ENCODE measurements around the gene IQSEC1. TPM values are rescaled to one million over a fixed set of nuclear protein-coding genes. Genes with fewer than 3 reads are reported as not detected.

IQSEC1 gene
- total RNA-seq, 1 experiment from 2014 or later = 28.1 TPM

- intact Hi-C loops (cut with micrococcal nuclease) = loop anchor here (2.0 kb wide), 1 partner anchor 125 kb away; no protein-coding TSS in a partner anchor
These were observed 79.5 kb downstream of the IQSEC1 start for GRCh38 chr3:12993517-12994356.

DNA sequence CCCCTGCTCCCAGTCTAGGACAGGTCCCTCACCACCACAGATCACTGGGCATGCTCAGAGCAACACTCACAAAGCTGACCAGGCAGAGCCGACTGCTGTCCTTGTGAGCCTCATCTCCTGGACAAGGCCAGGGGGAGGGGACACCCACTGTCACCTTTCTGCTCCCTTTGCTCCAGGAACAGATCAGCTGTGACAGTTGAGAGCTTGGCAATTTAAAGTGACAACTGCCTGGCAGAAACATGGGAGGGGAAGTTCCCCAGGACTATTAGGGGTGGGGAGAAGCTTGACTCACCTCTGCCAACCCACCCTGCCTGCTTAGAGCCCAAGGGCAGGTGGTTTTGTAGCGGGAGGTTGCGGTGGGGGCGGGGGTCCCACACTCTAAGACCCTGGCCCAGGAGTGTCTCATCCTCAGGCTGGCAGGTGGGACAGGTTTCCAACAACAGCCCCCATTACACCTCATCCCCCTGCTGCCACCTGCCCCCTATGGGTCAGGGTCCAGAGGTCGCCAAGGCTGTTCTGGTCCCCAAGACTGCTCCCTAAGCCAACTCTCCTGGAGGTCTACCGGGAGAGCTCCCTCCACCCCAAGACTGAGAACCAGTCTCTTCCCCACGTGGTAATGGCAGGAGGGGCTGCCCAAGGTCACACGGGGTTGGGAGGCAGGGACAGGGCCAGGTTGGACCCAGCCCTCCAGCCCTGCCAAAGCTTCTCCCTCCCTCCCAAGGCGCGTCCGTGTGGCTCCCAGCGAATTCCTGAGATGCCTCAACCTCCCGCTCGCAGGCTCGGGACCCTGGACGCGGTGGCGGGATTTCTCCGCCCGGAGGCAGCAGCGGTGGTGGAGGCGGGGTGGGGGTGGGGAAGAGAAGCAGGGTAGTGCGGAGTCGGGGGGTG is 80.4 kb downstream of the IQSEC1 start:
- POLR2A ChIA-PET = interaction anchor here (0.7 kb wide), 3 partner anchors 12 to 154 kb away, joined by 3 to 5 read pairs (median 4); no protein-coding TSS in a partner anchor
- BruUV-seq (replicated peaks) = TSS peak; percentile 14
- CTCF ChIA-PET = interaction anchor here (0.6 to 3.0 kb wide), 2 partner anchors 9 to 185 kb away, joined by 3 to 35 read pairs; no protein-coding TSS in a partner anchor
- Histone ChIP-seq H3K9me3 (ENCODE audit: control insufficient read depth in 1 of 2, insufficient read depth in 1 of 2, low read depth in 1 of 2, low read length in 2 of 2) (no peaks in the 10 kb centered on the region), H3K27me3 (ENCODE audit: insufficient read depth, low read length) (no peaks in the 10 kb centered on the region), H4K20me1 (ENCODE audit: insufficient read depth) (no peaks in the 10 kb centered on the region), H3K9me2 (ENCODE audit: insufficient read depth) (no peaks in the 10 kb centered on the region), H3K9ac (ENCODE audit: low read length) (peak overlapping the region; percentile 66), H3K27ac (ENCODE audit: low read depth, low read length) (no peak overlapping the region; the same call in 1 of the 2 replicates), H3K36me3 (ENCODE audit: control insufficient read depth in 1 of 2, insufficient read depth in 2 of 2, low read length in 2 of 2) (no peaks in the 10 kb centered on the region), H3K4me2 (ENCODE audit: low read length) (peak overlapping the region; percentile 91), H3K79me2 (ENCODE audit: insufficient read depth, low read length) (no peaks in the 10 kb centered on the region), H3K4me1 (ENCODE audit: control insufficient read depth in 1 of 2, insufficient read depth in 2 of 2, low read length in 2 of 2) (peaks cover 9 to 27% of the 10 kb centered on the region in 2 experiments), H3K4me3 (replicated peaks in 1 of 2; ENCODE audit: low read depth in 1 of 2, low read length in 2 of 2) (peak overlapping the region; percentile 67 to 73), H2AFZ (ENCODE audit: low read depth, low read length, poor library complexity, severe bottlenecking) (no peak overlapping the region)
- intact Hi-C loops (cut with micrococcal nuclease) = no loop called here
- TF ChIP-seq CTCF (IDR thresholded peaks at IDR 0.05 in 2 of 3, conservative IDR thresholded peaks at IDR 0.05 in 1 of 3; ENCODE audit: borderline replicate concordance in 1 of 3, insufficient read depth in 1 of 3, low read depth in 2 of 3, low read length in 2 of 3) = peak in 1 of 3 experiments; percentile 15; a peak in 1 of 6 replicates
- TF ChIP-seq SP1 (IDR thresholded peaks at IDR 0.05; ENCODE audit: low read depth) = no peak
- TF ChIP-seq POLR2A (IDR thresholded peaks at IDR 0.05; ENCODE audit: borderline replicate concordance, extremely low read depth, insufficient read depth, insufficient read length) = no peak
- TF ChIP-seq, protein P1, sequence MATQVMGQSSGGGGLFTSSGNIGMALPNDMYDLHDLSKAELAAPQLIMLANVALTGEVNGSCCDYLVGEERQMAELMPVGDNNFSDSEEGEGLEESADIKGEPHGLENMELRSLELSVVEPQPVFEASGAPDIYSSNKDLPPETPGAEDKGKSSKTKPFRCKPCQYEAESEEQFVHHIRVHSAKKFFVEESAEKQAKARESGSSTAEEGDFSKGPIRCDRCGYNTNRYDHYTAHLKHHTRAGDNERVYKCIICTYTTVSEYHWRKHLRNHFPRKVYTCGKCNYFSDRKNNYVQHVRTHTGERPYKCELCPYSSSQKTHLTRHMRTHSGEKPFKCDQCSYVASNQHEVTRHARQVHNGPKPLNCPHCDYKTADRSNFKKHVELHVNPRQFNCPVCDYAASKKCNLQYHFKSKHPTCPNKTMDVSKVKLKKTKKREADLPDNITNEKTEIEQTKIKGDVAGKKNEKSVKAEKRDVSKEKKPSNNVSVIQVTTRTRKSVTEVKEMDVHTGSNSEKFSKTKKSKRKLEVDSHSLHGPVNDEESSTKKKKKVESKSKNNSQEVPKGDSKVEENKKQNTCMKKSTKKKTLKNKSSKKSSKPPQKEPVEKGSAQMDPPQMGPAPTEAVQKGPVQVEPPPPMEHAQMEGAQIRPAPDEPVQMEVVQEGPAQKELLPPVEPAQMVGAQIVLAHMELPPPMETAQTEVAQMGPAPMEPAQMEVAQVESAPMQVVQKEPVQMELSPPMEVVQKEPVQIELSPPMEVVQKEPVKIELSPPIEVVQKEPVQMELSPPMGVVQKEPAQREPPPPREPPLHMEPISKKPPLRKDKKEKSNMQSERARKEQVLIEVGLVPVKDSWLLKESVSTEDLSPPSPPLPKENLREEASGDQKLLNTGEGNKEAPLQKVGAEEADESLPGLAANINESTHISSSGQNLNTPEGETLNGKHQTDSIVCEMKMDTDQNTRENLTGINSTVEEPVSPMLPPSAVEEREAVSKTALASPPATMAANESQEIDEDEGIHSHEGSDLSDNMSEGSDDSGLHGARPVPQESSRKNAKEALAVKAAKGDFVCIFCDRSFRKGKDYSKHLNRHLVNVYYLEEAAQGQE (IDR thresholded peaks at IDR 0.05; ENCODE audit: low read depth) = no peak
- no peak for TF ChIP-seq CEBPB (IDR thresholded peaks at IDR 0.05; ENCODE audit: low read depth)
- no peak for TF ChIP-seq CBX3 (IDR thresholded peaks at IDR 0.05; ENCODE audit: low read depth)
- TF ChIP-seq FOSL1 (IDR thresholded peaks at IDR 0.05; ENCODE audit: low read depth) = no peak
- RAD21 ChIA-PET (ENCODE audit: low non-redundant PET in 1 of 2, low total read pairs in 2 of 2, uncharacterized antibody in 2 of 2, unreplicated experiment in 2 of 2) = interaction anchor here in 1 of 2 experiments (0.5 to 0.7 kb wide), 2 partner anchors 8 to 94 kb away, joined by 3 read pairs; no protein-coding TSS in a partner anchor
- peak; percentile 10 for ATAC-seq
- no peak for DNase-seq (ENCODE audit: low read depth, low spot score)

More at GRCh38 chr3:12993517-12994356, 79.5 kb downstream of the IQSEC1 start:
- ChIA-PET RAD21 (ENCODE audit: low non-redundant PET in 1 of 2, low total read pairs in 2 of 2, uncharacterized antibody in 2 of 2, unreplicated experiment in 2 of 2) (no interaction called here), POLR2A (interaction anchor here (0.7 kb wide), 2 partner anchors 11 to 153 kb away, joined by 3 to 5 read pairs; no protein-coding TSS in a partner anchor), CTCF (interaction anchor here (0.6 to 3.0 kb wide), 3 partner anchors 10 to 186 kb away, joined by 3 to 35 read pairs (median 8); no protein-coding TSS in a partner anchor)
- H3K9me2 ChIP-seq (ENCODE audit: insufficient read depth) = no peaks in the 10 kb centered on the region
- peaks cover 11 to 33% of the 10 kb centered on the region in 2 experiments for H3K4me1 ChIP-seq (ENCODE audit: control insufficient read depth in 1 of 2, insufficient read depth in 2 of 2, low read length in 2 of 2)
- no TSS peak for BruUV-seq (replicated peaks)
- peak overlapping the region; percentile 100 for H3K4me2 ChIP-seq (ENCODE audit: low read length)
- H3K27me3 ChIP-seq (ENCODE audit: insufficient read depth, low read length) = no peaks in the 10 kb centered on the region
- H3K27ac ChIP-seq (ENCODE audit: low read depth, low read length) = peak overlapping the region; percentile 73; the same call in 1 of the 2 replicates
- no peaks in the 10 kb centered on the region for H3K9me3 ChIP-seq (ENCODE audit: control insufficient read depth in 1 of 2, insufficient read depth in 1 of 2, low read depth in 1 of 2, low read length in 2 of 2)
- H3K79me2 ChIP-seq (ENCODE audit: insufficient read depth, low read length) = no peaks in the 10 kb centered on the region
- no peaks in the 10 kb centered on the region for H3K36me3 ChIP-seq (ENCODE audit: control insufficient read depth in 1 of 2, insufficient read depth in 2 of 2, low read length in 2 of 2)
- no peak for TF ChIP-seq EGR1 (IDR thresholded peaks at IDR 0.05; ENCODE audit: low read depth)
- TF ChIP-seq SP1 (IDR thresholded peaks at IDR 0.05; ENCODE audit: low read depth) = no peak
- TF ChIP-seq ZFX (IDR thresholded peaks at IDR 0.05) = 0 out of 2 replicates have a peak, but pooled peaks have one; percentile 8
- no peak for TF ChIP-seq SIN3A (IDR thresholded peaks at IDR 0.05; ENCODE audit: low read depth)
- DNase-seq (ENCODE audit: low read depth, low spot score) (no peak), ATAC-seq (peak; percentile 50)
- no peaks in the 10 kb centered on the region for H4K20me1 ChIP-seq (ENCODE audit: insufficient read depth)
- H3K4me3 ChIP-seq (replicated peaks in 1 of 2; ENCODE audit: low read depth in 1 of 2, low read length in 2 of 2) = peak overlapping the region; percentile 83 to 94
- peak overlapping the region; percentile 79 for H3K9ac ChIP-seq (ENCODE audit: low read length)
- no peak overlapping the region for H2AFZ ChIP-seq (ENCODE audit: low read depth, low read length, poor library complexity, severe bottlenecking)
